HG02973 (cell line): Measurements from ENCODE around the gene ZC3H6.

Experiments used
- ATAC-seq: cut with Tn5 transposase; IDR thresholded peaks from one replicate; pipeline ENCODE4 v1.9.1; 2021; ENCODE audit warnings: moderate library complexity; ENCODE audit not compliant: unreplicated experiment

ZC3H6 gene

GRCh38 chr2:112275311-112275886 is at the start of gene ZC3H6:
Gene ZC3H6, plus strand, starts transcription at chr2:112275597. Its CDS starts 398 bp downstream, at chr2:112275995.
- peak; percentile 96 for ATAC-seq

DNA sequence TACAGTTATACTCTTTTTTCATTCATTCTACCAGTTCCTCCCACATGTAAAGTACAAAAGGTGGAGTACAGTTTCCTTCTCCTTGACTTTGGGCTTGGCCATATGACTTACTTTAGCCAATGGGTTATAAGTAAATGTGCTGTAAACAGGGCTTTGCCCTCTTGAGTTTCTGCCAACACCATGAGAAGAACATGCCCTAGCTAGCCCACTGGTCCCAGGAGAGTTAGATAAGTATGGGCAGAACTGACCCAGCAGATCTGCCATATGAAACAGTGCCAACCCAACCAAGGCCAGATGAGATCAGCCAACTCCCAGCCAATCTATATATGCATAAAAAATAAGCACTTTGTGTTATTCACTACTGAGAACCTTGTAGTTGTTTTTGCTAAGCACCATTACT is 46.0 kb upstream of the ZC3H6 start:
- no peak for ATAC-seq

GRCh38 chr2:112230371-112230770 is 45.0 kb upstream of the ZC3H6 start:
- no peak for ATAC-seq

- no peak for ATAC-seq
Observed at GRCh38 chr2:112239862-112240261, 35.5 kb upstream of the ZC3H6 start.

DNA sequence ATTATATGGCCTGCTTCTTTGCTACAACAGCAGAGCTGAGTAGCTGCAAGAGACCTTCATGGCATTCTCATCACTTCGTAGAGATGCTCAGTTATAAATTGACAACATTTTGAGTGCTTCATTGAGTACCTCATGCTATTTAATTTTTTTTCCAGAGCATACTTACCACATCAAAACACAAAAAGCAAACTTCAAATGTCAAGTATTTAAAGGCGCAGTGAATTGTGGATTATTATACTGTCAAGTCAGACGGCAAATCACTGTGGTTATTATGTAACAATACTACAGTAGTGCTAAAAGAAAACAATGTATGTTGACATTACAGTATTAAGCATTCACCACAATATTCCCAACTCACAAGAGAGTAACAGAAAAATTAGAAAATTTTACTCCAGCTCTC is 33.0 kb upstream of the ZC3H6 start:
- no peak for ATAC-seq

- no peak for ATAC-seq
Observed at GRCh38 chr2:112243233-112243632, 32.2 kb upstream of the ZC3H6 start.

DNA sequence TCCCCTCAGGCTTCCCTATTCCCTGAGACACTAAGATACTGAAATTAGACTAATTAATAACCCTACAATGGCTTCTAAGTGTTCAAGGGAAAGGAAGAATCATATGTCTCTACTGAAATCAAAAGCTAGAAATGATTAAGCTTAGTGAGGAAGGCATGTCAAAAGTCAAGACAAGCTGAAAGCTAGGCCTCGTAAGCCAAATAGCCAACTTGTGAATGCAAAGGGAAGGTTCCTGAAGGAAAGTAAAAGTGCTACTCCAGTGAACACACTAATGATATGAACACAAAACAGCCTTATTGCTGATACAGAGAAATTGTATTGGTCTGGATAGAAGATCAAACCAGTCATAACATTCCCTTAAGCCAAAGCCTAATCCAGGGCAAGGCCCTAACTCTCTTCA is 30.5 kb upstream of the ZC3H6 start:
- ATAC-seq = no peak

DNA sequence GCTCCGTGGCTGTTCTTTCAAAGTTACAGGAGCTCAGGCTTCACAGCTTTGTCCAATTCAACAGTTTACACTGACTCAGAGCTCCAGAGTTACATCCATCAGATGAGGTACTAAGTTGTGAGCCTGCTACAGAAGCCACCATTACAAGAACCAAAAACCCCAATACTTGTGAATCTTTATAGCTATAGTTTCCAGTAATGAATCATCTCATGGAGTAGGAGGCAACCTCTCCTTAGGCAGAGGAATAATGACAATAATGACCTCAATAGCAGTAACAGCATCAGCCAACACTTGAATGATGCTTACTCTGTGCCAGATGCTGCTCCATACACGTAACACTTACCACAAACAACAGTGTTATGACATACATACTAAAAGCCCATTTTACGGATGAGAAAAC is 24.1 kb upstream of the ZC3H6 start:
- ATAC-seq = no peak

DNA sequence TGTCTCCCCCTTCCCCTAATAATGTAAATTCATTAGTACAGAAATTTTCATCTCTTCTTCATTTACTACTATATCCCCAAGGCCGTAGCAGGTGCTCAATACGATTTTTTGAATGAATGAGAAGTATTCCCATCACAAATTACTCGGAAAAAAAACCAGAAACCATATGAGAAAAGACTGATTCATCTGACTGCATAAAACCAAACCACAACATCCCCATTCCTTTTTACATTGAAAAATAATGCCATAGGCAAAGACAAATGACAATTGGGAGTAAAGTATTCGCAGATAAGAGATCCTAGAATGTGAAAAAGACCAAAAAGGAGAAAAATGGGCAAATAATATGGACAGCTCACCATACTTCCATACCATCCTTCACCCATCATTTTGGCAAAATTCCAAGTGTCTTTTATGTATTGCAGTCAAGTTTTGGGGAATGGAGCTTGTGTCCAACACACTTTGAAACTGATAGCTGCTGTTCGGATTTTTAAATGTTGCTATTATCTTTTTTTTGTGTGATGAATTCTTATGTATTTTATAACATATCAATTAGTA is 22.1 kb upstream of the ZC3H6 start:
- no peak for ATAC-seq

GRCh38 chr2:112254466-112255240 is 20.7 kb upstream of the ZC3H6 start, which contains the start of gene ZC3H8:
Gene ZC3H8, minus strand, starts transcription at chr2:112255042. Its CDS starts 61 bp downstream, at chr2:112254981.
- ATAC-seq = peak; percentile 89

DNA sequence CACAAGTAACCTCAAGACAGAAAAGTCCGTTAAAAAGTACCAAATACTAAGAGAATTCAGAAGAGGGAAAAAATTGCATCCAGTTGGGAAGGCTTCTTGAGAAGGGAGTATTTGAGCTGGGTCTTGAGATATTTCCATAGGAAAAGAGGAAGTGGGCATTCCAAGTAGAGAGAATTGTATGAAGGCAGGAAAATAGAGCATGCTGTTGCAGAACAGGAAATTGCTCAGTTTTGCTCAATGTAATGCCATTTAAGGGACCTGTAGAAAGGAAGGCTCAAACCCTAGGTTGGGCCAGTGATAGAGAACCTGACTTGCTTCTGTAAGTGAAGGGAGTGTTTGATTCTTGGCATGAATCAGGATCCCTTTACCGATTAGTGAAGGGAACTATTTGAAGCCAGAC is 19.5 kb upstream of the ZC3H6 start:
- ATAC-seq = no peak

GRCh38 chr2:112256654-112257053 is 18.7 kb upstream of the ZC3H6 start:
- no peak for ATAC-seq

DNA sequence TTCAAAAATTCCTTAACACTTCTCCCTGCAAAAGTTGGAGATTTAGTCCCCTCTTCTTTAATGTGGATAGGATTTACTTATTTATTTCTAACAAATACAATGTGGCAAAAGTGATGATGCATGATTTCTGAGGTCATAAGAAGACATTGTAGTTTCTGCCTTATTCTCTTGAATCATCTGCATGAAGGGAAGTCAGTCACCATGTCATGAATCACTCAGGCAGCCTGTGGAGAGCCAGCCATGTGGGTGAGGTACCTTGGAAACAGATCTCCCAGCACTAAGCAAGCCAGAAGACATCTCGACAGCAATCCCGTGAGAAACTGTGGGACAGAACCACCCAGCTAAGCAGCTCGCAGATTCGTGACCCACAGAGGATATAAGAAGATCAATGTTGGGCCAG is 17.8 kb upstream of the ZC3H6 start:
- ATAC-seq = no peak

- peak; percentile 38 for ATAC-seq
Observed at GRCh38 chr2:112259509-112260294, 15.7 kb upstream of the ZC3H6 start.

DNA sequence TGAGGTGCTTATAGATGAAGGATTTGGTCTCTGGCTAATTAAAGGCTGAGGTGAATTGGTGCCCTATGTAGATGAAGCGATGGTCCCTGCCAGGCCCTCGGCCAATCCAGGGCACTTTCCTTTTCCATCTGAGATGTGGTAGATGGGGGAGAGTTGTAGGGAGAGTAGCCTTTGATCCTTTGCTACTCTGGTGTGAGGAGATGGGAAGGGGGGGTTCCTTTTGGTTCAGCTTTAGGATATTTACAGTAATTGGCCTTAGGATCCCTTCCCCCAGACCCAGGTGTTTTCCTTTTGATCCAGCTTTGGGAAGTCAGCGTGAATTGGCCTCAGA is 15.1 kb upstream of the ZC3H6 start:
- no peak for ATAC-seq

DNA sequence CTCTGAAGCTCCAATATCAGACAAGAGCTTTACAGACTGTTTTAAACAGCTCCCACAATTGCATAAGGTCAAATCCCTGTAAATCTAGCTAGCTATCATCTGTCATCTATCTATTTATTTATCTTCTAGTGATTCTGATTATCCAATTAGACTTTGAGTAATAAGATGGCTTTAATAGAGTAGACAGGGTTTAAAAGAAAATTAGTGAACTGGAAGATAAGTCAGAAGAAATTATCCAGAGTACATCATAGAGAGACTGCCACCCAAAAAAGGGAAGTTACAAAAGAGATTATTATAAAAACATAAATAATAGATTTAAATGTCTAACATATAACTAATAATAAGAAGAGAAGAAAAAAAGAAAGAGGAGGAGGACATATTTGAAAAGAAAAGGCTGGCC is 12.5 kb upstream of the ZC3H6 start:
- ATAC-seq = no peak

- no peak for ATAC-seq
Observed at GRCh38 chr2:112268547-112268946, 6.8 kb upstream of the ZC3H6 start.

GRCh38 chr2:112272669-112273068 is 2.7 kb upstream of the ZC3H6 start:
- no peak for ATAC-seq

- no peak for ATAC-seq
Observed at GRCh38 chr2:112273349-112273748, 2.0 kb upstream of the ZC3H6 start.

DNA sequence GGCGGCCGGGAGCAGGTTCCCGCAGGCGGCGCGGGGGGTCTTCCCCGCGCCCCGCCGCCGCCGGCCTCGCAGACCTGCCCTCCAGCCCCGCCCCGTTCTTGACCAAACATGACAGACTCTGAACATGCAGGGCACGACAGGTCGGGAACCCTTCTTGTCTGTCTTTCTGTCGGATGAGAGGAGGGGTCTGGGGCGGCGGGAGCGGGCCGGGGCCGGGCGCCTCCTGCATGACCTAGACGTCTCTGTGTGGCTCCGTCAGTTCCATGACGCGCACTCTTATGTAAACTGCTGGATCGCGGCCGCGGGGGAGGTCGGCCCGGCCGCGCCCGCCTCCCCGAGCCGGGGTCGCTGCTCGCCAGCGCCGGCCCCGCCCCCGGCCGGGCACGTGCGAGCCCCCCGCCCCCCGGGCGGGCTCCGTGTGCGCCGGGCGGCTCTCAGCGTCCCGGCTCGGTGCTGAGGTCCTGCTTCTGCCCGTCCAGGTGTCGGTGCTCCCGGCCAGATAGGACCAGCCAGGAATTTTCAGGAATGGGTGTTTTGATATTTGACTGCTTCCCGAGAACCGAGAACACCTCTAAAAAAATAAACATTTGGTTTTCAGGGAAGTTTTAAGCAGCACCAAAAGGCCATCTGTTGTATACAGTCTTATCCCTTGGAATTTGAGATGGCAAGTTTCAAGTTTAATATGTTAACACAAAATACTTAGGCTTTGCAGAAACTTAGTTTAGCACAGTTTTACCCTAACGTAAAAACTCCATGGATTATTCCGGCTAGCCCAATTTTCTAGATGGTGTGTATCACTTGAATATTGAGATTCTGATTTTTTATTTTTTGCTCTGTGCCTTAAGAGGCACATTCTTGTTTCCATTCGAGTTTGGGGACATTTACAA is 733 bp downstream of the ZC3H6 start:
- peak; percentile 46 for ATAC-seq

GRCh38 chr2:112276954-112277353 is 1.6 kb downstream of the ZC3H6 start:
- ATAC-seq = no peak
